ENCODE results near the gene LHFPL3.

DNA sequence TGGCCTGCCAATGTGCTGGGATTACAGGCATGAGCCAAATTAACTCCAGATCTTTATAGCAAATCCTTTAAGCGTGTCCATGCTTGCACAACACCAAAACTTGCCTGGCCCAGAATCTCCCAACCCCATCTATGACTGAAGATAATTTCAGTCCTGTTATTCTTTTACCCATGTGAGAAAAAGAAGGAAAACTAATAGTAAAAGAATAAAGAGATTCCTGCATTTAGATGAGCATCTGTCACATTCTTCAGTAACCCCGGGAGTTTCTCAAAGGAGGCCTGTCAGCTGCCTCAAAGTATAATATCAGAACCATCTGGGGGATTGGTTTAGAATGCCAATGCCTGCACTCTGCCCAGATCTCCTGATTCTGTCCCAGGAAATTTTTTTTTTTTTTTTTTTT is 527.5 kb downstream of the LHFPL3 start:
- TF ChIP-seq, protein P1, sequence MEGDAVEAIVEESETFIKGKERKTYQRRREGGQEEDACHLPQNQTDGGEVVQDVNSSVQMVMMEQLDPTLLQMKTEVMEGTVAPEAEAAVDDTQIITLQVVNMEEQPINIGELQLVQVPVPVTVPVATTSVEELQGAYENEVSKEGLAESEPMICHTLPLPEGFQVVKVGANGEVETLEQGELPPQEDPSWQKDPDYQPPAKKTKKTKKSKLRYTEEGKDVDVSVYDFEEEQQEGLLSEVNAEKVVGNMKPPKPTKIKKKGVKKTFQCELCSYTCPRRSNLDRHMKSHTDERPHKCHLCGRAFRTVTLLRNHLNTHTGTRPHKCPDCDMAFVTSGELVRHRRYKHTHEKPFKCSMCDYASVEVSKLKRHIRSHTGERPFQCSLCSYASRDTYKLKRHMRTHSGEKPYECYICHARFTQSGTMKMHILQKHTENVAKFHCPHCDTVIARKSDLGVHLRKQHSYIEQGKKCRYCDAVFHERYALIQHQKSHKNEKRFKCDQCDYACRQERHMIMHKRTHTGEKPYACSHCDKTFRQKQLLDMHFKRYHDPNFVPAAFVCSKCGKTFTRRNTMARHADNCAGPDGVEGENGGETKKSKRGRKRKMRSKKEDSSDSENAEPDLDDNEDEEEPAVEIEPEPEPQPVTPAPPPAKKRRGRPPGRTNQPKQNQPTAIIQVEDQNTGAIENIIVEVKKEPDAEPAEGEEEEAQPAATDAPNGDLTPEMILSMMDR (conservative IDR thresholded peaks at IDR 0.05; ENCODE audit: low read length): no peak
- no peak for TF ChIP-seq EZH2phosphoT487 (IDR thresholded peaks at IDR 0.05; ENCODE audit: borderline replicate concordance, low read depth, low read length)

Data from OCI-LY7 (cell line).